Measurements from ENCODE around the gene TEX29. TPM values are rescaled to one million over a fixed set of nuclear protein-coding genes. Genes with fewer than 3 reads are reported as not detected.

The TEX29 gene
- total RNA-seq, 3 donors from 2014 or later (not counting 1 experiment from before 2014, with no cell fraction given): not detected

DNA sequence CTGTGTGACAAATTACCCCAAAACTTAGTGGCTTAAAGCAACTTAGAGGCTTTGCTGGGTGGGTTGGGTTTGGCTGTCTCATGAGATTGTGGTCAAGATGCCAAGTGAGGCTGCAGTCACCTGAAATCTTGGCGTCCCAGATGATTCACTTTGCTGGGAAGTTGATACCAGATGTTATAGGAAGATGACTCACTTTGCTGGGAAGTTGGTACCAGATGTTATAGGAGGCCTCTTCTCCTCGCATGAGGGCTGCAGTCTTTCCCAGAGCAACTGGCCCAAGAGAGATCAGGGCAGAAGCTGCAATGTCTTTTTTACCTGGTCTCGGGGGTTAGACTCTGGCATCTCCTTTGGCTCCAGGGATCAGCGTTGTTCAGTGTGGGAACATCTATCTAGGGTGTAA is 16.8 kb downstream of the TEX29 start:
- TF ChIP-seq, protein P1, sequence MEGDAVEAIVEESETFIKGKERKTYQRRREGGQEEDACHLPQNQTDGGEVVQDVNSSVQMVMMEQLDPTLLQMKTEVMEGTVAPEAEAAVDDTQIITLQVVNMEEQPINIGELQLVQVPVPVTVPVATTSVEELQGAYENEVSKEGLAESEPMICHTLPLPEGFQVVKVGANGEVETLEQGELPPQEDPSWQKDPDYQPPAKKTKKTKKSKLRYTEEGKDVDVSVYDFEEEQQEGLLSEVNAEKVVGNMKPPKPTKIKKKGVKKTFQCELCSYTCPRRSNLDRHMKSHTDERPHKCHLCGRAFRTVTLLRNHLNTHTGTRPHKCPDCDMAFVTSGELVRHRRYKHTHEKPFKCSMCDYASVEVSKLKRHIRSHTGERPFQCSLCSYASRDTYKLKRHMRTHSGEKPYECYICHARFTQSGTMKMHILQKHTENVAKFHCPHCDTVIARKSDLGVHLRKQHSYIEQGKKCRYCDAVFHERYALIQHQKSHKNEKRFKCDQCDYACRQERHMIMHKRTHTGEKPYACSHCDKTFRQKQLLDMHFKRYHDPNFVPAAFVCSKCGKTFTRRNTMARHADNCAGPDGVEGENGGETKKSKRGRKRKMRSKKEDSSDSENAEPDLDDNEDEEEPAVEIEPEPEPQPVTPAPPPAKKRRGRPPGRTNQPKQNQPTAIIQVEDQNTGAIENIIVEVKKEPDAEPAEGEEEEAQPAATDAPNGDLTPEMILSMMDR (IDR thresholded peaks at IDR 0.05): no peak
- Mint-ChIP-seq H3K36me3 (no peaks in the 10 kb centered on the region), H3K4me1 (no peaks in the 10 kb centered on the region), H3K9me3 (no peaks in the 10 kb centered on the region), H3K4me3 (no peak overlapping the region), H3K27ac (no peak overlapping the region), H3K27me3 (ENCODE audit: low read depth in 2 of 2) (no peaks in the 10 kb centered on the region)
- 84% methylated on average over 4 of the region's 4 CpGs for WGBS (ENCODE audit: insufficient coverage)
- Histone ChIP-seq H3K4me1 (ENCODE audit: control insufficient read depth, insufficient read depth, low read length) (no peaks in the 10 kb centered on the region), H3K27me3 (ENCODE audit: control insufficient read depth, insufficient read depth, low read length) (no peaks in the 10 kb centered on the region), H3K9me3 (ENCODE audit: control insufficient read depth, insufficient read depth, low read length) (no peaks in the 10 kb centered on the region), H3K4me3 (ENCODE audit: low read length) (no peak overlapping the region), H3K36me3 (ENCODE audit: control insufficient read depth, insufficient read depth, low read length) (no peaks in the 10 kb centered on the region), H3K27ac (ENCODE audit: low read length) (no peak overlapping the region)
- intact Hi-C loops (cut with micrococcal nuclease): no loop called here
- ATAC-seq: no peak
- no peak for DNase-seq

- TF ChIP-seq, protein P1 (IDR thresholded peaks at IDR 0.05): no peak
- Histone ChIP-seq H3K4me1 (ENCODE audit: control insufficient read depth, insufficient read depth, low read length) (no peaks in the 10 kb centered on the region), H3K36me3 (ENCODE audit: control insufficient read depth, insufficient read depth, low read length) (no peaks in the 10 kb centered on the region), H3K27me3 (ENCODE audit: control insufficient read depth, insufficient read depth, low read length) (no peaks in the 10 kb centered on the region), H3K9me3 (ENCODE audit: control insufficient read depth, insufficient read depth, low read length) (no peaks in the 10 kb centered on the region), H3K4me3 (ENCODE audit: low read length) (no peak overlapping the region), H3K27ac (ENCODE audit: low read length) (no peak overlapping the region)
- intact Hi-C loops (cut with micrococcal nuclease): no loop called here
- 85% methylated on average over 9 of the region's 9 CpGs for WGBS (ENCODE audit: insufficient coverage)
- H3K4me3 Mint-ChIP-seq: no peak overlapping the region
- H3K9me3 Mint-ChIP-seq: no peaks in the 10 kb centered on the region
- no peaks in the 10 kb centered on the region for H3K27me3 Mint-ChIP-seq (ENCODE audit: low read depth in 2 of 2)
- no peaks in the 10 kb centered on the region for H3K36me3 Mint-ChIP-seq
- no peaks in the 10 kb centered on the region for H3K4me1 Mint-ChIP-seq
- no peak overlapping the region for H3K27ac Mint-ChIP-seq
- ATAC-seq (no peak), DNase-seq (no peak)
These were observed 17.3 kb downstream of the TEX29 start for GRCh38 chr13:111337741-111338140.

DNA sequence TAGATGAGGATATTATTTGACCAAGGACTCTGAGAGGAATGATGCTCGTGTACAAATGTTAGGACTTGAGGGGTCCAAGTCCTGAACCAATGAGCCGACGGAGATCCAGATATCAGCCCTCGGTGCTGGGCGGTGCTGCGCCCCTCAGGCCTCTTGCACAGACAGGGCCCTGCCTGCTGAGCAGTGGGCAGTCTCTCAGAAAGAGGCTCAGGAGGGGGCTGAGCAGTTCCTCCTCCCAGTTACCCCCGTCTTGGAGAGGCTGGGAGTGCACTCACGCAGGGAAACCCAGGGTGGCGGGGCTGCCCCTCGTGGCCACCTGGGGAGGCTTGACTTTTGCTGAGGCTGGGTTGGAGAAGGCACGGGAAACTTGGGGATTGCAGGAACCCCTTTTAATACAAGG is 18.4 kb downstream of the TEX29 start:
- TF ChIP-seq, protein P1 (IDR thresholded peaks at IDR 0.05): no peak
- no peaks in the 10 kb centered on the region for H3K36me3 Mint-ChIP-seq
- no peaks in the 10 kb centered on the region for H3K4me1 ChIP-seq (ENCODE audit: control insufficient read depth, insufficient read depth, low read length)
- no peaks in the 10 kb centered on the region for H3K9me3 Mint-ChIP-seq
- H3K4me1 Mint-ChIP-seq: peaks cover 0 to 6% of the 10 kb centered on the region in 2 donors
- H3K4me3 Mint-ChIP-seq: no peak overlapping the region
- H3K27me3 Mint-ChIP-seq (ENCODE audit: low read depth in 2 of 2): no peaks in the 10 kb centered on the region
- no peak for DNase-seq
- 86% methylated on average over 11 of the region's 11 CpGs for WGBS (ENCODE audit: insufficient coverage)
- intact Hi-C loops (cut with micrococcal nuclease): no loop called here
- no peaks in the 10 kb centered on the region for H3K36me3 ChIP-seq (ENCODE audit: control insufficient read depth, insufficient read depth, low read length)
- H3K27me3 ChIP-seq (ENCODE audit: control insufficient read depth, insufficient read depth, low read length): no peaks in the 10 kb centered on the region
- no peak overlapping the region for H3K4me3 ChIP-seq (ENCODE audit: low read length)
- ATAC-seq: no peak
- no peak overlapping the region for H3K27ac ChIP-seq (ENCODE audit: low read length)
- H3K27ac Mint-ChIP-seq: no peak overlapping the region
- no peaks in the 10 kb centered on the region for H3K9me3 ChIP-seq (ENCODE audit: control insufficient read depth, insufficient read depth, low read length)

- Mint-ChIP-seq H3K27ac (no peak overlapping the region), H3K27me3 (ENCODE audit: low read depth in 2 of 2) (no peaks in the 10 kb centered on the region), H3K4me1 (peaks cover 0 to 6% of the 10 kb centered on the region in 2 donors), H3K9me3 (no peaks in the 10 kb centered on the region), H3K36me3 (no peaks in the 10 kb centered on the region), H3K4me3 (no peak overlapping the region)
- Histone ChIP-seq H3K9me3 (ENCODE audit: control insufficient read depth, insufficient read depth, low read length) (no peaks in the 10 kb centered on the region), H3K36me3 (ENCODE audit: control insufficient read depth, insufficient read depth, low read length) (no peaks in the 10 kb centered on the region), H3K27me3 (ENCODE audit: control insufficient read depth, insufficient read depth, low read length) (no peaks in the 10 kb centered on the region), H3K4me3 (ENCODE audit: low read length) (no peak overlapping the region), H3K27ac (ENCODE audit: low read length) (no peak overlapping the region), H3K4me1 (ENCODE audit: control insufficient read depth, insufficient read depth, low read length) (no peaks in the 10 kb centered on the region)
- TF ChIP-seq, protein P1 (IDR thresholded peaks at IDR 0.05): no peak
- no peak for DNase-seq
- no peak for ATAC-seq
- intact Hi-C loops (cut with micrococcal nuclease): no loop called here
- WGBS (ENCODE audit: insufficient coverage): 95% methylated on average over 25 of the region's 29 CpGs
These were observed 19.1 kb downstream of the TEX29 start for GRCh38 chr13:111339366-111340143.
